GM12878 (cell line): ENCODE results near the gene TRAPPC3. TPM values are rescaled to one million over a fixed set of nuclear protein-coding genes. Genes with fewer than 3 reads are reported as not detected.

Experiments used
- ATAC-seq: fragments of 200-7000 bp; cut with Tn5 transposase; 3 replicates; pipeline ENCODE4 v1.9.1; 2020; ENCODE audit warnings: mild to moderate bottlenecking, moderate library complexity
- BruUV-seq: library from RNA; stranded (reverse); fragments of 400-500 nt; replicated peaks from 2 replicates; lab custom pipeline; 2021; lab: Mats Ljungman, UMichigan
- CTCF ChIA-PET: fragments of 300-600 bp; sonication (Branson Sonifier 250); formaldehyde crosslinking; extraction: SDS; loops from one replicate; lab custom pipeline; 2021; ENCODE audit warnings: inconsistent platforms; lab: Yijun Ruan, JAX
- POLR2A ChIA-PET: fragments of 350-600 bp; formaldehyde crosslinking; extraction: SDS; loops from one replicate; lab custom pipeline; 2021; ENCODE audit warnings: inconsistent platforms; lab: Charles Lee
- RAD21 ChIA-PET: fragments of 300-600 bp; sonication (Branson Sonifier 250); formaldehyde crosslinking; loops from one replicate; lab custom pipeline; 2023; ENCODE audit warnings: antibody characterized with exemption; ENCODE audit not compliant: unreplicated experiment; lab: Charles Lee
- SMC1A ChIA-PET: fragments of 300-600 bp; sonication (Branson Sonifier 250); formaldehyde crosslinking; loops from one replicate; lab custom pipeline; 2023; ENCODE audit not compliant: unreplicated experiment, uncharacterized antibody; lab: Charles Lee
- DNase-seq: peaks from one replicate; pipeline ENCODE4 v3.0.0-alpha.2; 2011; ENCODE audit warnings: low read depth, low spot score
- FAIRE-seq: peaks from 3 replicates; lab custom pipeline; 2011; peaks lifted over from hg19 to GRCh38; lab: Jason Lieb, UNC
- H2AFZ ChIP-seq: 2 replicates; pipeline ENCODE4 v1.6.0; 2011; ENCODE audit warnings: low read depth, low read length, control low read depth; ENCODE audit not compliant: control insufficient read depth
- H3K27ac ChIP-seq: 2 replicates; pipeline ENCODE4 v1.5.1; 2011; ENCODE audit warnings: control low read depth; ENCODE audit not compliant: control insufficient read depth, insufficient read depth
- H3K27me3 ChIP-seq, 2 experiments: replicated peaks in 1 of 2; 2 replicates each; pipeline versions ENCODE4 v1.6.0 to v1.6.1; 2011; ENCODE audit warnings: low read length in 1 of 2; ENCODE audit not compliant: control insufficient read depth in 2 of 2, insufficient read depth in 2 of 2
- H3K36me3 ChIP-seq, 2 experiments: 2 replicates each; pipeline ENCODE4 v1.5.1; 2011; ENCODE audit warnings: low read length in 1 of 2; ENCODE audit not compliant: control insufficient read depth in 2 of 2, insufficient read depth in 2 of 2
- H3K4me1 ChIP-seq: 2 replicates; pipeline ENCODE4 v1.6.1; 2011; ENCODE audit warnings: mild to moderate bottlenecking, low read length, moderate library complexity, mixed read lengths; ENCODE audit not compliant: control insufficient read depth, insufficient read depth
- H3K4me2 ChIP-seq: 2 replicates; pipeline ENCODE4 v1.6.0; 2011; ENCODE audit warnings: control low read depth; ENCODE audit not compliant: control insufficient read depth, insufficient read depth
- H3K4me3 ChIP-seq: fragments of 200-600 bp; sonication (generic); 2 replicates; pipeline ENCODE4 v1.5.1; 2016
- H3K79me2 ChIP-seq: 2 replicates; pipeline ENCODE4 v1.6.0; 2011; ENCODE audit warnings: low read length; ENCODE audit not compliant: control insufficient read depth, insufficient read depth
- H3K9ac ChIP-seq: 2 replicates; pipeline ENCODE4 v1.8.0; 2011; ENCODE audit warnings: low read length, control low read depth, mixed read lengths; ENCODE audit not compliant: control insufficient read depth, insufficient read depth
- H3K9me3 ChIP-seq: replicated peaks from 3 replicates; pipeline ENCODE4 v1.5.1; 2011; ENCODE audit warnings: mild to moderate bottlenecking, low read length; ENCODE audit not compliant: control insufficient read depth, insufficient read depth
- H4K20me1 ChIP-seq: 2 replicates; pipeline ENCODE4 v1.6.0; 2011; ENCODE audit not compliant: control insufficient read depth, insufficient read depth
- CHD4 ChIP-seq: fragments of 200-600 bp; sonication (generic); IDR thresholded peaks from 2 replicates; pipeline ENCODE4 v1.6.1; 2016; ENCODE audit warnings: mild to moderate bottlenecking
- E2F8 ChIP-seq: fragments of 450-650 bp; IDR thresholded peaks from 2 replicates; pipeline ENCODE4 v1.6.1; 2018; ENCODE audit warnings: mild to moderate bottlenecking, low read depth, moderate library complexity; ENCODE audit not compliant: partially characterized antibody
- HSF1 ChIP-seq: fragments of 150-350 bp; IDR thresholded peaks from 2 replicates; pipeline ENCODE4 v1.6.1; 2014; ENCODE audit warnings: mild to moderate bottlenecking, low read depth, low read length
- NFYB ChIP-seq: IDR thresholded peaks from 2 replicates; pipeline ENCODE4 v1.6.1; 2011; ENCODE audit warnings: low read depth, mild to moderate bottlenecking, low read length, improper control_type of control experiment, moderate library complexity; ENCODE audit not compliant: insufficient read depth
- NR2F1 ChIP-seq: fragments of 450-650 bp; conservative IDR thresholded peaks from 2 replicates; pipeline ENCODE4 v1.6.1; 2017; ENCODE audit warnings: mild to moderate bottlenecking
- PAX5 ChIP-seq: IDR thresholded peaks from 2 replicates; pipeline ENCODE4 v1.6.1; 2011; ENCODE audit warnings: low read depth, low read length, borderline replicate concordance
- RELB ChIP-seq: fragments of 450-650 bp; IDR thresholded peaks from 2 replicates; pipeline ENCODE4 v1.6.1; 2017; ENCODE audit warnings: low read depth, mild to moderate bottlenecking, moderate library complexity
- ZNF592 ChIP-seq: fragments of 450-650 bp; IDR thresholded peaks from 2 replicates; pipeline ENCODE4 v1.6.1; 2017; ENCODE audit warnings: mild to moderate bottlenecking, moderate library complexity
- WGBS: methylation state at CpG from one replicate; pipeline ENCODE4 v1.1.6; 2016; ENCODE audit warnings: low lambda C conversion rate; ENCODE audit not compliant: insufficient replicate concordance, insufficient coverage; ENCODE audit errors: missing lambda C conversion rate; 5-methylcytosine and 5-hydroxymethylcytosine counted together
- in situ Hi-C: fragments of 300-500 bp; cut with MboI; formaldehyde crosslinking; loops from 9 replicates; pipeline ENCODE4 v1.14.3; 2018; ENCODE audit warnings: mixed read lengths
- intact Hi-C: fragments of 100-400 bp; cut with micrococcal nuclease; formaldehyde crosslinking; loops from one replicate; pipeline ENCODE4 v1.14.2; 2022; ENCODE audit not compliant: unreplicated experiment
- polyA plus RNA-seq, 11 experiments: library from polyadenylated mRNA; depleted of rRNA in 4 of 11; unstranded in 6 of 11; stranded (reverse) in 5 of 11; fragments of >200 nt; fragmentation: Nextera tagmentation in 4 of 11; fragmentation: Illumina TruSeq in 1 of 11; extraction: Ambion mirVana in 4 of 11; extraction: Trizol in 1 of 11; gene quantifications; 1 replicate in 1 of 11; 2 replicates in 10 of 11; pipeline versions ENCODE4 v1.2.1 to v1.2.3, GENCODE V29; 2011 to 2016; ENCODE audit warnings: inconsistent platforms in 2 of 11, missing spikeins in 2 of 11, low read depth in 1 of 11
- total RNA-seq, 4 experiments: library from RNA; depleted of rRNA in 3 of 4; stranded (reverse); fragments of >200 nt in 3 of 4; fragmentation: Illumina TruSeq in 1 of 4; extraction: Trizol in 1 of 4; gene quantifications; 2 replicates each; pipeline versions ENCODE4 v1.2.1 to v1.2.3, GENCODE V29; 2013 to 2021

Gene TRAPPC3
- total and polyA plus RNA-seq, 10 of the 15 experiments (the other 5 are each of a cell fraction or from before 2014, with no cell fraction given): 14.7 to 122 (median 70.5) TPM

GRCh38 chr1:36183309-36183856 is 34.1 kb upstream of the TRAPPC3 start:
- peaks cover 4% of the 10 kb centered on the region; the same call in 1 of the 2 replicates for H3K4me1 ChIP-seq
- H3K27ac ChIP-seq: no peak overlapping the region
- no peaks in the 10 kb centered on the region for H3K9me3 ChIP-seq
- no peak overlapping the region for H3K4me3 ChIP-seq
- peaks cover 0 to 16% of the 10 kb centered on the region in 2 experiments; a peak in 2 of 4 replicates for H3K36me3 ChIP-seq
- H2AFZ ChIP-seq: no peak overlapping the region
- ChIA-PET RAD21 (interaction anchor here (0.7 to 1.7 kb wide), 2 partner anchors 22 to 34 kb away, joined by 3 to 10 read pairs; partner anchors contain the start of gene TRAPPC3), POLR2A (interaction anchor here (0.5 to 0.7 kb wide), 3 partner anchors 34 to 198 kb away, joined by 3 to 4 read pairs (median 3); partner anchors contain the start of gene TRAPPC3), SMC1A (interaction anchor here (0.9 to 2.7 kb wide), 2 partner anchors 18 to 34 kb away, joined by 4 to 12 read pairs; partner anchors contain the start of gene TRAPPC3), CTCF (interaction anchor here (1.0 to 2.6 kb wide), 4 partner anchors 10 to 96 kb away, joined by 3 to 17 read pairs (median 4); partner anchors contain the start of gene TRAPPC3)
- intact Hi-C loops (no loop called here), in situ Hi-C loops (no loop called here)
- no peaks in the 10 kb centered on the region for H3K79me2 ChIP-seq
- WGBS: 69% methylated on average over 2 of the region's 2 CpGs
- H4K20me1 ChIP-seq: no peaks in the 10 kb centered on the region
- ATAC-seq: no peak
- no peak overlapping the region for H3K9ac ChIP-seq
- H3K27me3 ChIP-seq: no peaks in the 10 kb centered on the region
- DNase-seq: no peak
- no peak for FAIRE-seq
- BruUV-seq: no TSS peak
- H3K4me2 ChIP-seq: no peak overlapping the region
- no peak for TF ChIP-seq NFYB
- TF ChIP-seq ZNF592: no peak
- no peak for TF ChIP-seq E2F8
- TF ChIP-seq RELB: no peak
- no peak for TF ChIP-seq CHD4
- no peak for TF ChIP-seq NR2F1
- TF ChIP-seq HSF1: no peak
- TF ChIP-seq PAX5: no peak
